Measurements from ENCODE around the gene FGD5. TPM values are rescaled to one million over a fixed set of nuclear protein-coding genes. Genes with fewer than 3 reads are reported as not detected.

FGD5 gene
- total and polyA plus RNA-seq, 3 donors from 2014 or later: 14.4 to 17.8 (median 15.6) TPM

DNA sequence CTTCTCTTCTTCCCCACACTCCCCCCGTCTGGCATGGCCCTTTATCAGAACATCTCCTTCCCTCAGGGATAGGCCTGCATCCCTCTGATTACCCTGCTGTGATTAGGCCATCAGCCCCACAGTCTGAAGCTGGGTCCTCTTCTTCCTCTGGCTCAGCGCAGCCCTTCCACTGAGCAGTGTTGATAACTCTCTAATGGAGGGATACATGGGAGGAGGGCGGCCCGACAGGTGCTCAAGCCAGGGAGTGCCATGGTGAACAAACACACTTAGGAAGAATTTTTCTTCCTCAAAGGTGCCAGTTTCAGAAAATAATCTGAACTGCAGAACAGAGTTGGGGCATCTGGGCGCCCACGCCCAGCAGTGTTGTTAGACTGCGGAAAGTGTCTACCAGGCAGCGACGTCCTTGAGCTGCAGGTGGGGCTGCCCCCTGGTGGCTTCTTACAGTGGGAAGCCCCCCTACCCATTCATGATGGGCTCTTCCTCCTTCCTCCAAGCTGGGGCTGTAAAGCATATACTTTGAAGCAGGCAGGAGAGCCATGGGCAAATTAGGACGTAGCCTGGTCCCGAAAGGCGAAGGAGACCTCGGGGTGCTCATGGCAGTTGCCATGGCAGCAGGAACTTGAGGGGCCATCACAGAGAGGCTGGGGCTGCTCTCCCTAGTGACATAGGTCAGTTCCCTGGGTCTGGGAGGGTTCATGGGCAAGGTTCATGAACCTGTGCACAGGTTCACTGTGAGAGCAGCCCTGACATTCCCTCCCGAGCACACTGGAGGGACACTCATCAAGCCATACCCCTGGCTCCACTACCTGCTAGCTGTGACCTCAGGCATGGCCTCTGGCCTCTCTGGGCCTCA lies 95.4 kb downstream of the FGD5 start:
- no peak overlapping the region for H3K27ac ChIP-seq
- no peak for TF ChIP-seq POLR2A (IDR thresholded peaks at IDR 0.05)
- TF ChIP-seq, protein P1, sequence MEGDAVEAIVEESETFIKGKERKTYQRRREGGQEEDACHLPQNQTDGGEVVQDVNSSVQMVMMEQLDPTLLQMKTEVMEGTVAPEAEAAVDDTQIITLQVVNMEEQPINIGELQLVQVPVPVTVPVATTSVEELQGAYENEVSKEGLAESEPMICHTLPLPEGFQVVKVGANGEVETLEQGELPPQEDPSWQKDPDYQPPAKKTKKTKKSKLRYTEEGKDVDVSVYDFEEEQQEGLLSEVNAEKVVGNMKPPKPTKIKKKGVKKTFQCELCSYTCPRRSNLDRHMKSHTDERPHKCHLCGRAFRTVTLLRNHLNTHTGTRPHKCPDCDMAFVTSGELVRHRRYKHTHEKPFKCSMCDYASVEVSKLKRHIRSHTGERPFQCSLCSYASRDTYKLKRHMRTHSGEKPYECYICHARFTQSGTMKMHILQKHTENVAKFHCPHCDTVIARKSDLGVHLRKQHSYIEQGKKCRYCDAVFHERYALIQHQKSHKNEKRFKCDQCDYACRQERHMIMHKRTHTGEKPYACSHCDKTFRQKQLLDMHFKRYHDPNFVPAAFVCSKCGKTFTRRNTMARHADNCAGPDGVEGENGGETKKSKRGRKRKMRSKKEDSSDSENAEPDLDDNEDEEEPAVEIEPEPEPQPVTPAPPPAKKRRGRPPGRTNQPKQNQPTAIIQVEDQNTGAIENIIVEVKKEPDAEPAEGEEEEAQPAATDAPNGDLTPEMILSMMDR (IDR thresholded peaks at IDR 0.05): no peak
- DNase-seq: peak; percentile 9
- no peak overlapping the region for H3K4me3 ChIP-seq
- 86 to 92% methylated on average over 13 of the region's 14 CpGs for WGBS, 2 donors
- no peaks in the 10 kb centered on the region for H3K4me1 ChIP-seq
- H3K36me3 ChIP-seq (ENCODE audit: low read depth, missing control alignments): no peaks in the 10 kb centered on the region
- intact Hi-C loops (cut with DNase I; ENCODE audit: low total_unique reads): loop anchor here (10.0 kb wide), 1 partner anchor 119 kb away; no protein-coding TSS in a partner anchor
- H3K27me3 ChIP-seq: no peaks in the 10 kb centered on the region
- H3K9me3 ChIP-seq: no peaks in the 10 kb centered on the region

DNA sequence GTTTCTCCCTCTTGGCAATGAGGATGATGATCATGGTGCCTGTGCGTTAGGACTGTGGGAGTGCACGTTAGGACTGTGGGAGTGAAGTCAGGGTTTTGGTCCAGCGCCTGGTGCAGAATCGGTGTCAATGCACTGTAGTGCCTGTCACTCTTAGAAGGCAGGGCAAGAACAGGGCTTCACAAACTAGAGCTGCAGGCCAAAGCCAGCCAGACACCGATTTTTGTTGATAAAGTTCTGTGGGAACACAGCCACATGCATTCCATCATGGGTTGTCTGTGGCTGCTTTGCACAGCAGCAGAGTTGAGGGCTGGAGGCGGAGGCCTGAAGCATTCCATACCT lies 96.0 kb downstream of the FGD5 start:
- DNase-seq: peak; percentile 12
- H3K9me3 ChIP-seq: no peaks in the 10 kb centered on the region
- no peaks in the 10 kb centered on the region for H3K4me1 ChIP-seq
- 72 to 79% methylated on average over 2 to 6 of the region's 6 CpGs for WGBS, 2 donors
- H3K36me3 ChIP-seq (ENCODE audit: low read depth, missing control alignments): no peaks in the 10 kb centered on the region
- intact Hi-C loops (cut with DNase I; ENCODE audit: low total_unique reads): loop anchor here (5.0 to 10.0 kb wide), 2 partner anchors 120 to 242 kb away; no protein-coding TSS in a partner anchor
- H3K27me3 ChIP-seq: no peaks in the 10 kb centered on the region
- H3K27ac ChIP-seq: no peak overlapping the region
- no peak overlapping the region for H3K4me3 ChIP-seq
- TF ChIP-seq, protein P1 (IDR thresholded peaks at IDR 0.05): no peak
- TF ChIP-seq POLR2A (IDR thresholded peaks at IDR 0.05): no peak

DNA sequence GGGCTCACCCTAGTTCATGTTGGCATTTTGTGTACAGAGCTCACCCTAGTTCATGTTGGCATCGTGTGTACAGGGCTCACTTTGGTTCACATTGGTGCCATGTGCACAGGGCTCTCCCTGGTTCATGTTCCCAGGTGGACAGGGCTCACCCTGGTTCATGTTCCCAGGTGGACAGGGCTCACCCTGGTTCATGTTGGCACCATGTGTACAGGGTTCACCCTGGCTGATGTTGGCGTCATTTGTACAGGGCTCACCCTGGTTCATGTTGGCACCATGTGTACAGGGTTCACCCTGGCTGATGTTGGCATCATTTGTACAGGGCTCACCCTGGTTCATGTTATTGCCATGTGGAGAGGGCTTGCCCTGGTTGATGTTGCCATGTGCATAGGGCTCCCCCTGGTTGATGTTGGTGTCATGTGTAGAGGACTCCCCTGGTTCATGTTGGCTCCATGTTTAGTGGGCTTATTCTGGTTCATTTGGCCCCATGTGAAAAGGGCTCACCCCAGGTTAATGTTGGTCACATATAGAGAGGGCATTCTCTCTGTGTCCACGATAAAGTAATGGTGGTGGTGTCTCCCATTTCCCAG lies 97.0 kb downstream of the FGD5 start:
- Histone ChIP-seq H3K27me3 (no peaks in the 10 kb centered on the region), H3K36me3 (ENCODE audit: low read depth, missing control alignments) (no peaks in the 10 kb centered on the region), H3K27ac (no peak overlapping the region), H3K4me3 (no peak overlapping the region), H3K9me3 (no peaks in the 10 kb centered on the region), H3K4me1 (no peaks in the 10 kb centered on the region)
- 84 to 88% methylated on average over 3 of the region's 3 CpGs for WGBS, 2 donors
- DNase-seq: peak; percentile 14
- no peak for TF ChIP-seq POLR2A (IDR thresholded peaks at IDR 0.05)
- TF ChIP-seq, protein P1 (IDR thresholded peaks at IDR 0.05): peak in 1 of 3 experiments; percentile 10
- intact Hi-C loops (cut with DNase I; ENCODE audit: low total_unique reads): loop anchor here (5.0 to 10.0 kb wide), 2 partner anchors 121 to 243 kb away; no protein-coding TSS in a partner anchor

DNA sequence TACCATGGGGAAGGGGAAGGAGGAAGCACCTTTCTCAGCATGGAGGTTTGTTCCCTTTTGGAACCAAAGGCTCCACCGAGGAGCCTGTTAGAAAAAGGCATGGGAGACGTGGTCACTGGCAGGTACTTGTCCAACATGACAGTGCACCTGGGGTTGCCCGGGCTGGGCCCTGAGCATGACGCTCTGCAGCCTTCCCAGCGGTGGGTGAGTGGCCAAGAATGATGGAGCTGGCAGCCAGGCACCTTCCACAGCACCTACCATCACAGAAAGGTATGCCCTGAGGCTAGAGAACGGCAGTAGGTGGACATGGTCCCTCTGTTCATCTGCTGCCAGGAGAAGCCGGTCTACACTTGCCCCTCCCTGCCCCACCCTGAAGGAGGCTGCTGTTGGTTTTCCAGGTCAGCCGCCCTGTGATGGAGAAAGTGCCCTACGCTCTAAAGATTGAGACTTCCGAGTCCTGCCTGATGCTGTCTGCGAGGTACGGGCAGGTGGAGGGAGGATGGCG lies 99.6 kb downstream of the FGD5 start:
- H3K9me3 ChIP-seq: no peaks in the 10 kb centered on the region
- H3K27me3 ChIP-seq: no peaks in the 10 kb centered on the region
- WGBS, 2 donors: 88 to 90% methylated on average over 12 to 13 of the region's 13 CpGs
- no peak overlapping the region for H3K27ac ChIP-seq
- DNase-seq: peak; percentile 6
- intact Hi-C loops (cut with DNase I; ENCODE audit: low total_unique reads): loop anchor here (5.0 to 10.0 kb wide), 2 partner anchors 124 to 246 kb away; no protein-coding TSS in a partner anchor
- no peak for TF ChIP-seq POLR2A (IDR thresholded peaks at IDR 0.05)
- TF ChIP-seq, protein P1 (IDR thresholded peaks at IDR 0.05): no peak
- no peaks in the 10 kb centered on the region for H3K36me3 ChIP-seq (ENCODE audit: low read depth, missing control alignments)
- no peak overlapping the region for H3K4me3 ChIP-seq
- H3K4me1 ChIP-seq: no peaks in the 10 kb centered on the region
